Activated CD4-positive, alpha-beta memory T cell treated with anti-CD3 and anti-CD28 coated beads for 36 hours (primary cell): ENCODE results near the gene NTM. TPM values are rescaled to one million over a fixed set of nuclear protein-coding genes. Genes with fewer than 3 reads are reported as not detected.
"Not testable (repeated sequence)": the region's sequence is repeated elsewhere in the genome, so short reads cannot be mapped to it uniquely, and the experiment has no call there.

Source experiments
- CTCF ChIA-PET: fragments of 350-600 bp; sonication (Branson Sonifier 250); formaldehyde crosslinking; loops from one replicate; lab custom pipeline; 2021; ENCODE audit warnings: antibody characterized with exemption, inconsistent platforms; lab: Charles Lee
- POLR2A ChIA-PET: fragments of 350-600 bp; sonication (Branson Sonifier 250); formaldehyde crosslinking; loops from one replicate; lab custom pipeline; 2021; ENCODE audit warnings: antibody characterized with exemption; lab: Charles Lee
- DNase-seq: peaks from one replicate; pipeline ENCODE4 v3.0.0-alpha.2; 2020
- H3K27ac Mint-ChIP-seq: one replicate; pipeline ENCODE4 v1.8.0; 2021; ENCODE audit warnings: mixed read lengths
- H3K27me3 Mint-ChIP-seq: one replicate; pipeline ENCODE4 v1.8.0; 2021; ENCODE audit warnings: mixed read lengths
- H3K36me3 Mint-ChIP-seq: one replicate; pipeline ENCODE4 v1.8.0; 2021; ENCODE audit warnings: mixed read lengths
- H3K4me1 Mint-ChIP-seq: one replicate; pipeline ENCODE4 v1.8.0; 2021; ENCODE audit warnings: low read depth, mixed read lengths
- H3K4me3 Mint-ChIP-seq: one replicate; pipeline ENCODE4 v1.8.0; 2021; ENCODE audit warnings: mild to moderate bottlenecking, mixed read lengths
- H3K9me3 Mint-ChIP-seq: one replicate; pipeline ENCODE4 v1.8.0; 2021; ENCODE audit warnings: mixed read lengths
- intact Hi-C: fragments of 100-400 bp; cut with micrococcal nuclease; formaldehyde crosslinking; loops from one replicate; pipeline ENCODE4 v1.15.1; 2023
- total RNA-seq, 2 experiments: library from RNA; stranded (reverse); gene quantifications; one replicate each; pipeline ENCODE4 v1.2.3, GENCODE V29; 2021

NTM gene
- total RNA-seq, 2 experiments from 2014 or later, result not detected

- Mint-ChIP-seq H3K36me3 (peaks cover 1% of the 10 kb centered on the region), H3K27me3 (no peaks in the 10 kb centered on the region), H3K9me3 (no peaks in the 10 kb centered on the region), H3K4me3 (no peak overlapping the region), H3K27ac (no peak overlapping the region), H3K4me1 (no peaks in the 10 kb centered on the region)
- POLR2A ChIA-PET, result no interaction called here
- CTCF ChIA-PET, result no interaction called here
- intact Hi-C loops, result no loop called here
- DNase-seq, result no peak
These were observed 107.9 kb downstream of the NTM start for GRCh38 chr11:131478341-131478740.

GRCh38 chr11:131481303-131481702 lies 110.9 kb downstream of the NTM start:
- H3K4me3 Mint-ChIP-seq, result no peak overlapping the region
- no peaks in the 10 kb centered on the region for H3K9me3 Mint-ChIP-seq
- H3K36me3 Mint-ChIP-seq, result no peaks in the 10 kb centered on the region
- intact Hi-C loops, result no loop called here
- H3K27me3 Mint-ChIP-seq, result no peaks in the 10 kb centered on the region
- CTCF ChIA-PET, result no interaction called here
- DNase-seq, result no peak
- H3K27ac Mint-ChIP-seq, result no peak overlapping the region
- no peaks in the 10 kb centered on the region for H3K4me1 Mint-ChIP-seq
- POLR2A ChIA-PET, result no interaction called here

- Mint-ChIP-seq H3K27ac (no peak overlapping the region), H3K4me1 (no peaks in the 10 kb centered on the region), H3K4me3 (no peak overlapping the region), H3K9me3 (no peaks in the 10 kb centered on the region), H3K27me3 (no peaks in the 10 kb centered on the region), H3K36me3 (no peaks in the 10 kb centered on the region)
- DNase-seq, result no peak
- ChIA-PET POLR2A (no interaction called here), CTCF (no interaction called here)
- intact Hi-C loops, result no loop called here
These were observed 111.6 kb downstream of the NTM start for GRCh38 chr11:131481971-131482370.

GRCh38 chr11:131483453-131483852 lies 113.0 kb downstream of the NTM start:
- no peak overlapping the region for H3K4me3 Mint-ChIP-seq
- ChIA-PET POLR2A (no interaction called here), CTCF (no interaction called here)
- no peaks in the 10 kb centered on the region for H3K36me3 Mint-ChIP-seq
- H3K9me3 Mint-ChIP-seq, result no peaks in the 10 kb centered on the region
- no peaks in the 10 kb centered on the region for H3K4me1 Mint-ChIP-seq
- DNase-seq, result no peak
- intact Hi-C loops, result no loop called here
- no peak overlapping the region for H3K27ac Mint-ChIP-seq
- no peaks in the 10 kb centered on the region for H3K27me3 Mint-ChIP-seq

- POLR2A ChIA-PET, result no interaction called here
- no peak for DNase-seq
- H3K27ac Mint-ChIP-seq, result no peak overlapping the region
- no peak overlapping the region for H3K4me3 Mint-ChIP-seq
- no peaks in the 10 kb centered on the region for H3K4me1 Mint-ChIP-seq
- CTCF ChIA-PET, result no interaction called here
- H3K9me3 Mint-ChIP-seq, result no peaks in the 10 kb centered on the region
- no peaks in the 10 kb centered on the region for H3K36me3 Mint-ChIP-seq
- intact Hi-C loops, result no loop called here
- H3K27me3 Mint-ChIP-seq, result no peaks in the 10 kb centered on the region
These were observed 113.5 kb downstream of the NTM start for GRCh38 chr11:131483877-131484276.

- intact Hi-C loops, result no loop called here
- no peak overlapping the region for H3K4me3 Mint-ChIP-seq
These were observed 115.7 kb downstream of the NTM start for GRCh38 chr11:131486100-131486499.

GRCh38 chr11:131486937-131487635 lies 116.7 kb downstream of the NTM start:
- ChIA-PET CTCF (no interaction called here), POLR2A (no interaction called here)
- H3K4me3 Mint-ChIP-seq, result no peak overlapping the region
- no peak for DNase-seq
- H3K27me3 Mint-ChIP-seq, result no peaks in the 10 kb centered on the region
- intact Hi-C loops, result no loop called here
- H3K27ac Mint-ChIP-seq, result no peak overlapping the region
- no peaks in the 10 kb centered on the region for H3K4me1 Mint-ChIP-seq
- H3K36me3 Mint-ChIP-seq, result no peaks in the 10 kb centered on the region
- no peaks in the 10 kb centered on the region for H3K9me3 Mint-ChIP-seq

More at GRCh38 chr11:131486100-131486499, 115.7 kb downstream of the NTM start:
- DNase-seq, result no peak
- Mint-ChIP-seq H3K27me3 (no peaks in the 10 kb centered on the region), H3K4me1 (no peaks in the 10 kb centered on the region), H3K9me3 (no peaks in the 10 kb centered on the region), H3K27ac (no peak overlapping the region), H3K36me3 (no peaks in the 10 kb centered on the region)
- CTCF ChIA-PET, result no interaction called here
- POLR2A ChIA-PET, result no interaction called here

GRCh38 chr11:131488238-131488637 lies 117.8 kb downstream of the NTM start:
- ChIA-PET CTCF (no interaction called here), POLR2A (no interaction called here)
- no peaks in the 10 kb centered on the region for H3K9me3 Mint-ChIP-seq
- no peak overlapping the region for H3K27ac Mint-ChIP-seq
- no peaks in the 10 kb centered on the region for H3K36me3 Mint-ChIP-seq
- H3K4me3 Mint-ChIP-seq, result no peak overlapping the region
- no peaks in the 10 kb centered on the region for H3K4me1 Mint-ChIP-seq
- intact Hi-C loops, result no loop called here
- no peaks in the 10 kb centered on the region for H3K27me3 Mint-ChIP-seq
- DNase-seq, result no peak

GRCh38 chr11:131491503-131491902 lies 121.1 kb downstream of the NTM start:
- Mint-ChIP-seq H3K9me3 (no peaks in the 10 kb centered on the region), H3K36me3 (no peaks in the 10 kb centered on the region), H3K27ac (no peak overlapping the region), H3K4me3 (no peak overlapping the region), H3K4me1 (no peaks in the 10 kb centered on the region), H3K27me3 (no peaks in the 10 kb centered on the region)
- ChIA-PET POLR2A (no interaction called here), CTCF (no interaction called here)
- no peak for DNase-seq
- intact Hi-C loops, result no loop called here

GRCh38 chr11:131495423-131495822 lies 125.0 kb downstream of the NTM start:
- Mint-ChIP-seq H3K4me3 (no peak overlapping the region), H3K27me3 (no peaks in the 10 kb centered on the region), H3K36me3 (no peaks in the 10 kb centered on the region), H3K9me3 (no peaks in the 10 kb centered on the region), H3K27ac (no peak overlapping the region), H3K4me1 (no peaks in the 10 kb centered on the region)
- intact Hi-C loops, result no loop called here
- no peak for DNase-seq
- ChIA-PET POLR2A (no interaction called here), CTCF (no interaction called here)

- H3K4me1 Mint-ChIP-seq, H3K36me3 Mint-ChIP-seq, DNase-seq, POLR2A ChIA-PET, CTCF ChIA-PET, H3K9me3 Mint-ChIP-seq, H3K27me3 Mint-ChIP-seq, H3K27ac Mint-ChIP-seq, H3K4me3 Mint-ChIP-seq, intact Hi-C loops: not testable (repeated sequence)
These were observed 127.3 kb downstream of the NTM start for GRCh38 chr11:131497686-131498085.

- ChIA-PET CTCF (no interaction called here), POLR2A (no interaction called here)
- no peaks in the 10 kb centered on the region for H3K27me3 Mint-ChIP-seq
- no peak overlapping the region for H3K27ac Mint-ChIP-seq
- no peak overlapping the region for H3K4me3 Mint-ChIP-seq
- no peaks in the 10 kb centered on the region for H3K36me3 Mint-ChIP-seq
- no peaks in the 10 kb centered on the region for H3K4me1 Mint-ChIP-seq
- DNase-seq, result no peak
- intact Hi-C loops, result no loop called here
- H3K9me3 Mint-ChIP-seq, result peaks cover 7% of the 10 kb centered on the region
These were observed 128.3 kb downstream of the NTM start for GRCh38 chr11:131498631-131499160.

- intact Hi-C loops, result no loop called here
- no peaks in the 10 kb centered on the region for H3K27me3 Mint-ChIP-seq
These were observed 128.8 kb downstream of the NTM start for GRCh38 chr11:131499199-131499598.

More at GRCh38 chr11:131499199-131499598, 128.8 kb downstream of the NTM start:
- H3K27ac Mint-ChIP-seq, result no peak overlapping the region
- H3K36me3 Mint-ChIP-seq, result no peaks in the 10 kb centered on the region
- ChIA-PET CTCF (no interaction called here), POLR2A (no interaction called here)
- peaks cover 7% of the 10 kb centered on the region for H3K9me3 Mint-ChIP-seq
- H3K4me3 Mint-ChIP-seq, result no peak overlapping the region
- no peak for DNase-seq
- H3K4me1 Mint-ChIP-seq, result no peaks in the 10 kb centered on the region
